WI38 (cell line): Measurements from ENCODE around the gene KCNIP1.

Experiments
- H3K4me3 ChIP-seq: 2 replicates; pipeline ENCODE4 v1.5.1; 2011; ENCODE audit warnings: low read depth, mild to moderate bottlenecking, control low read depth, low read length
- CTCF ChIP-seq: IDR thresholded peaks from 2 replicates; pipeline ENCODE4 v1.5.1; 2012; ENCODE audit warnings: low read depth, mild to moderate bottlenecking, control low read depth, low read length

KCNIP1 gene

GRCh38 chr5:170525470-170526211 is 21.8 kb downstream of the KCNIP1 start:
- no peak for TF ChIP-seq CTCF
- H3K4me3 ChIP-seq: no peak overlapping the region

GRCh38 chr5:170527991-170528390 is 24.2 kb downstream of the KCNIP1 start:
- H3K4me3 ChIP-seq: no peak overlapping the region
- no peak for TF ChIP-seq CTCF

GRCh38 chr5:170528976-170529375 is 25.2 kb downstream of the KCNIP1 start:
- no peak overlapping the region for H3K4me3 ChIP-seq

GRCh38 chr5:170532935-170533334 is 29.1 kb downstream of the KCNIP1 start:
- no peak for TF ChIP-seq CTCF
- H3K4me3 ChIP-seq: no peak overlapping the region

More at GRCh38 chr5:170528976-170529375, 25.2 kb downstream of the KCNIP1 start:
- TF ChIP-seq CTCF: no peak

- TF ChIP-seq CTCF: no peak
- no peak overlapping the region for H3K4me3 ChIP-seq
These were observed 29.6 kb downstream of the KCNIP1 start for GRCh38 chr5:170533383-170533782.

GRCh38 chr5:170534177-170534576 is 30.4 kb downstream of the KCNIP1 start:
- H3K4me3 ChIP-seq: no peak overlapping the region
- no peak for TF ChIP-seq CTCF

- TF ChIP-seq CTCF: no peak
- H3K4me3 ChIP-seq: no peak overlapping the region
These were observed 31.1 kb downstream of the KCNIP1 start for GRCh38 chr5:170534941-170535340.
